ENCODE data around the gene S1PR4. TPM values are rescaled to one million over a fixed set of nuclear protein-coding genes. Genes with fewer than 3 reads are reported as not detected.

The S1PR4 gene
- total and polyA plus RNA-seq, 9 of the 15 experiments (the other 6 are each of a cell fraction or from before 2014, with no cell fraction given) = 0.27 TPM; not detected in 8

DNA sequence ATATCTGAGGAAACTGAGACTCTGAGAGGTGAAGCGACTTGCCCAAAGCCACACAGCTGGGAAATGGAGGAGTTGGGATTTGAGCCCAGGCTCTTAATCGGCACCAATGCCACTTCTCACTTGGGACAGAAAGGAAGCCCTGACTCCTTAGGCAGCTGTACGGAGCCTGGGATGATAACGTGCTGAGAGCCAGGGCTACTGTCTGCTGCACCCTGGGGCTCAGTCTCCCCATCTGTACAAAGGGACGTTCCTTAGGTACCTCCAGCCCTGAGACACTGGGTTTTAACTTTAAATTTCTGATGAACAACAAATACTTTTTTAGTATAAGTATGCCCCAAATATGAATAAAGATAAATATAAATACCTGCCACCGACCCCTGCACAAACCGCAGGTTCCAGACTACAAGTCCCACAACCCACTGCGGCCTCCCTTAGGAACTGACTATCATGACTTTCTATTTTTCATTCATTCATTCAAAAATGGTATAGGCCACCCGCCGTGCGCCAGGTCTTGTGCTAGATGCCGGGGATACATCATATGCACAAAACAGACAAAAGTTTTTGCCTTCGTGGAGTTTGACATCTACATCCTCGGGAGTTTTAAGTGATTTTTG is 6.4 kb downstream of the S1PR4 start (continued):
- TF ChIP-seq RFX1 (IDR thresholded peaks at IDR 0.05) (no peak), BRCA1 (IDR thresholded peaks at IDR 0.05) (no peak), BRCA1 (CRISPR knock-in tag; IDR thresholded peaks at IDR 0.05) (no peak), CBFA2T3 (IDR thresholded peaks at IDR 0.05) (no peak), FOXJ2 (tag; IDR thresholded peaks at IDR 0.05) (peak; percentile 14; the same call in 1 of the 2 replicates), MAFF (IDR thresholded peaks at IDR 0.05; ENCODE audit: low read length) (peak; percentile 69; the same call in 1 of the 2 replicates), SLC30A9 (CRISPR knock-in tag; IDR thresholded peaks at IDR 0.05) (no peak), RCOR1 (IDR thresholded peaks at IDR 0.05; ENCODE audit: borderline replicate concordance in 1 of 2, low read depth in 2 of 2, low read length in 2 of 2) (peak; percentile 58 to 63; a peak in 3 of 4 replicates), GTF2F1 (IDR thresholded peaks at IDR 0.05; ENCODE audit: low read depth, low read length) (no peak), SMARCA5 (IDR thresholded peaks at IDR 0.05) (peak; percentile 80), NFE2L1 (tag; IDR thresholded peaks at IDR 0.05; ENCODE audit: borderline replicate concordance, low read depth) (peak; percentile 7; the same call in 1 of the 2 replicates), NFATC3 (IDR thresholded peaks at IDR 0.05) (peak; percentile 64; the same call in 1 of the 2 replicates), SNIP1 (IDR thresholded peaks at IDR 0.05; ENCODE audit: low read depth) (no peak), EWSR1 (IDR thresholded peaks at IDR 0.05; ENCODE audit: borderline replicate concordance, low read depth, partially characterized antibody) (no peak), ZNF24 (IDR thresholded peaks at IDR 0.05) (peak; percentile 97), HDAC2 (IDR thresholded peaks at IDR 0.05) (peak; percentile 97), RBFOX2 (IDR thresholded peaks at IDR 0.05; ENCODE audit: low read depth, low read length) (no peak), ZBTB8A (IDR thresholded peaks at IDR 0.05; ENCODE audit: partially characterized antibody) (no peak), SAFB (IDR thresholded peaks at IDR 0.05; ENCODE audit: borderline replicate concordance, low read depth, low read length) (no peak)
- TF ChIP-seq, protein P1, sequence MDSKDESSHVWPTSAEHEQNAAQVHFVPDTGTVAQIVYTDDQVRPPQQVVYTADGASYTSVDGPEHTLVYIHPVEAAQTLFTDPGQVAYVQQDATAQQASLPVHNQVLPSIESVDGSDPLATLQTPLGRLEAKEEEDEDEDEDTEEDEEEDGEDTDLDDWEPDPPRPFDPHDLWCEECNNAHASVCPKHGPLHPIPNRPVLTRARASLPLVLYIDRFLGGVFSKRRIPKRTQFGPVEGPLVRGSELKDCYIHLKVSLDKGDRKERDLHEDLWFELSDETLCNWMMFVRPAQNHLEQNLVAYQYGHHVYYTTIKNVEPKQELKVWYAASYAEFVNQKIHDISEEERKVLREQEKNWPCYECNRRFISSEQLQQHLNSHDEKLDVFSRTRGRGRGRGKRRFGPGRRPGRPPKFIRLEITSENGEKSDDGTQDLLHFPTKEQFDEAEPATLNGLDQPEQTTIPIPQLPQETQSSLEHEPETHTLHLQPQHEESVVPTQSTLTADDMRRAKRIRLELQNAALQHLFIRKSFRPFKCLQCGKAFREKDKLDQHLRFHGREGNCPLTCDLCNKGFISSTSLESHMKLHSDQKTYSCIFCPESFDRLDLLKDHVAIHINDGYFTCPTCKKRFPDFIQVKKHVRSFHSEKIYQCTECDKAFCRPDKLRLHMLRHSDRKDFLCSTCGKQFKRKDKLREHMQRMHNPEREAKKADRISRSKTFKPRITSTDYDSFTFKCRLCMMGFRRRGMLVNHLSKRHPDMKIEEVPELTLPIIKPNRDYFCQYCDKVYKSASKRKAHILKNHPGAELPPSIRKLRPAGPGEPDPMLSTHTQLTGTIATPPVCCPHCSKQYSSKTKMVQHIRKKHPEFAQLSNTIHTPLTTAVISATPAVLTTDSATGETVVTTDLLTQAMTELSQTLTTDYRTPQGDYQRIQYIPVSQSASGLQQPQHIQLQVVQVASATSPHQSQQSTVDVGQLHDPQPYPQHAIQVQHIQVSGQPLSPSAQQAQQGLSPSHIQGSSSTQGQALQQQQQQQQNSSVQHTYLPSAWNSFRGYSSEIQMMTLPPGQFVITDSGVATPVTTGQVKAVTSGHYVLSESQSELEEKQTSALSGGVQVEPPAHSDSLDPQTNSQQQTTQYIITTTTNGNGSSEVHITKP (IDR thresholded peaks at IDR 0.05; ENCODE audit: partially characterized antibody) = peak; percentile 93

Data from K562 (cell line).